RWPE2 (cell line): ENCODE results near the gene SOX12.
A peak's percentile ranks its signal among the peaks of the same experiment; 100 is the strongest.

Source experiments
- ATAC-seq: fragments of 200-7000 bp; cut with Tn5 transposase; 3 replicates; pipeline ENCODE4 v1.9.1; 2021; ENCODE audit warnings: low read depth
- DNase-seq: peaks from one replicate; pipeline ENCODE4 v3.0.0-alpha.2; 2020; ENCODE audit warnings: low spot score
- H3K27ac ChIP-seq: fragments of 450-650 bp; 2 replicates; pipeline ENCODE4 v1.5.1; 2017; ENCODE audit warnings: mild to moderate bottlenecking; ENCODE audit not compliant: poor library complexity, severe bottlenecking
- H3K27me3 ChIP-seq: fragments of 250-450 bp; sonication (Bioruptor Pico); 2 replicates; pipeline ENCODE4 v1.5.1; 2021; ENCODE audit warnings: mild to moderate bottlenecking, moderate library complexity; ENCODE audit not compliant: insufficient read depth, poor library complexity, severe bottlenecking
- H3K36me3 ChIP-seq: fragments of 250-450 bp; sonication (Bioruptor Pico); 2 replicates; pipeline ENCODE4 v1.5.1; 2020; ENCODE audit warnings: low read depth, mild to moderate bottlenecking, moderate library complexity
- H3K4me1 ChIP-seq: fragments of 250-450 bp; sonication (Bioruptor Pico); 2 replicates; pipeline ENCODE4 v1.5.1; 2021; ENCODE audit warnings: mild to moderate bottlenecking, moderate library complexity; ENCODE audit not compliant: insufficient read depth, poor library complexity, severe bottlenecking
- H3K4me3 ChIP-seq: fragments of 250-450 bp; sonication (Bioruptor Pico); 2 replicates; pipeline ENCODE4 v1.5.1; 2021; ENCODE audit warnings: mild to moderate bottlenecking, moderate library complexity; ENCODE audit not compliant: severe bottlenecking
- H3K9me3 ChIP-seq: fragments of 250-450 bp; sonication (Bioruptor Pico); 2 replicates; pipeline ENCODE4 v1.5.1; 2021; ENCODE audit warnings: mild to moderate bottlenecking, moderate library complexity; ENCODE audit not compliant: severe bottlenecking
- CTCF ChIP-seq: fragments of 450-650 bp; IDR thresholded peaks from one replicate; pipeline ENCODE4 v1.5.1; 2017; ENCODE audit warnings: mild to moderate bottlenecking, moderate library complexity; ENCODE audit not compliant: poor library complexity, severe bottlenecking

The SOX12 gene

DNA sequence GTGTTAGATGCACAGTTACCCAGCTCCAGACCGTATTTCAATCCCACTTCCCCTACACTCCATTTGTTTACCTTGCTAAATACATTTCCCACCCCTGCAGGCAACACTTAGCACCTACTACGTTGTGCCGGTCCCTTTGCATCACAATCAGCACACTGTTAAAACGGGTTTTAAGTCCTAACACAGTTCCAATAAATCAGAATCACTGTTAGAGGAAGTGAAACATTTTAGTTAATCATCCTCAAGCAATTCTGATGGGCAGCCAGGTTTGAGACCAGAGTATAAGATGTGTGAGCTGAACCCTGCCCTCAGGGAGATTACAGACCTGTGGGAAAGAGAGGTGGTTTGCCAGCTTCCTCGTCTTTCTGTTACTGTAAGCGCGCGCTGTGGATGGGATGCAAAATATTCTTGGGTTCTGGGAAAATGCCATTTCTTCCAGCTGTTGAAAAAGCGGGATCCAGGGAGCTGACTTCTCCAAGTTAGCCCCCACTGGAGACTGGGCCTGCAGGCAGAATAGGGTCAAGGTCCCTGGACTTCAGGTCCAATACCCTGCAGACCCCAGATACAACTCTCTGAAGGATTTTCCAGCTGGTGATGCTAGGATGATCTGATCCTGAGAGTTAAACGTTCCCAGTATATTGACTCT, 24.9 kb upstream of the SOX12 start:
- no peak for DNase-seq
- no peak for ATAC-seq
- peak overlapping the region; percentile 92 for H3K27ac ChIP-seq
- TF ChIP-seq CTCF, result no peak
- no peaks in the 10 kb centered on the region for H3K9me3 ChIP-seq
- peaks cover 12% of the 10 kb centered on the region for H3K4me1 ChIP-seq
- H3K27me3 ChIP-seq, result no peaks in the 10 kb centered on the region
- H3K4me3 ChIP-seq, result no peak overlapping the region
- peaks cover 15% of the 10 kb centered on the region for H3K36me3 ChIP-seq

DNA sequence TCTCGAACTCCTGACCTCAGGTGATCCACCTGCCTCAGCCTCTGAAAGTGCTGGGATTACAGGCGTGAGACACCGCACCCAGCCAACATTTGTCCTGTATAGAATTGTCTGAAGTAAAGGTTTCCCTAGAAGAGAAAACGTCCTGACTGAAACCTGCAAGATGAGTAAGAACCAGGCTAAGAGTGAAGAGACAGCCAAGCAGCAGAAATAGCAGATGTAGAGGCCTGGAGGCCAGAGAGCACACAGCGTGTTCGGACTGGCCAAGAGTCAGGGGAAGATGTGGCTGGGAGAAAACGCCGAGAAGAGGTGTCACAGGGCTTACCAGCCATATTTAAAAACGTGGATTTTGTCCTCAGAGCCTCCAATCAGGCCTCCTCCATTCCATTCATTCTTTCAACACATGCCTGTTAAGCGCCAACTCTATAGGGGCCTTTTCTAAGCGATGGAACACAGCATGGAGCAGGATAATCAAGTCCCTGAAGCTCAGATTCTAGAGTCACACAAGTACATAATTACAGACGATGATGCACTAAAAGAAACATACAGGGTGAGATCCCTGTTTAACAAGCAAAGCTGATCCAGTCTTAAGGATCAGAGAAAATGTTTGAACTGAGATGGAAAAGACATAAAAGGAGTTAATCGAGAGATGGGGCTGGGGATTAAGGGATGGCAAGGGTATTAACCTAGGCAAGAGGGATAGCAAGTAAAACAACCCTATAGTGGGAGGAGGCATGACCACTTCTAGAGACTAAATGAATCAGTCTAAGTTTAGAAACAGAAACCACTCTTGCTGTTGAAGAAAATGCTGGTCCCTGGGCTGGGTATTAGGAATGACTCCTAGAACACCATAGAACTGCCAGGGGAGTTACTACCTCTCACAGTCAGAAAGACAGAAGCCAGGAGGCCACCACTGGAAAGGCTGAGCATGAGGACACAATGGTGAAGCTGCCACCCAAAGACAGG, 23.2 kb upstream of the SOX12 start:
- Histone ChIP-seq H3K36me3 (peaks cover 15% of the 10 kb centered on the region), H3K27ac (no peak overlapping the region), H3K4me3 (no peak overlapping the region), H3K9me3 (no peaks in the 10 kb centered on the region), H3K27me3 (no peaks in the 10 kb centered on the region), H3K4me1 (peaks cover 9% of the 10 kb centered on the region)
- ATAC-seq, result no peak
- no peak for TF ChIP-seq CTCF
- no peak for DNase-seq

DNA sequence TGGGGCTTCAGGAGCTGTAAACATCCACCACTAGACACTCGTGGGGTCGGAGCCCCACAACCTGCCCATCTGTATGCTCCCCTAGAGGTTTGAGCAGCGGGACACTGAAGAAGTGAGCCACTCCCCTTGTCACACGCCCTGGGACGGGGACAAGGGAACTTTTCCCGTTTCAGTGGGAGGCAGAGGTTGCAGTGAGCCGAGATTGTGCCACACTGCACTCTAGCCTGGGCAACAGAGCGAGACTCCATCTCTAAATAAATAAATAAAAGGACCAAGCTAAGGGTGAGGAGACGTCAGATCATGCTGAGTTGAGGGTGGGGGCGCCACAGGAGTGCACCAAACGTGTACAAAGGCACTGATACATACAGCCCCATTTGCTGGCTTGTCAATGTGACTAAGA, 19.6 kb upstream of the SOX12 start:
- no peak for TF ChIP-seq CTCF

GRCh38 chr20:308427-309038, 16.8 kb upstream of the SOX12 start:
- no peaks in the 10 kb centered on the region for H3K27me3 ChIP-seq
- H3K4me1 ChIP-seq, result peaks cover 19% of the 10 kb centered on the region
- H3K4me3 ChIP-seq, result no peak overlapping the region
- TF ChIP-seq CTCF, result no peak
- H3K36me3 ChIP-seq, result no peaks in the 10 kb centered on the region
- peak overlapping the region; percentile 72 for H3K27ac ChIP-seq
- H3K9me3 ChIP-seq, result no peaks in the 10 kb centered on the region
- no peak for DNase-seq
- peak; percentile 63 for ATAC-seq

More for the DNA sequence above, 19.6 kb upstream of the SOX12 start:
- no peaks in the 10 kb centered on the region for H3K27me3 ChIP-seq
- H3K4me1 ChIP-seq, result peaks cover 15% of the 10 kb centered on the region
- no peak overlapping the region for H3K27ac ChIP-seq
- H3K36me3 ChIP-seq, result no peaks in the 10 kb centered on the region
- H3K9me3 ChIP-seq, result no peaks in the 10 kb centered on the region
- ATAC-seq (no peak), DNase-seq (no peak)
- no peak overlapping the region for H3K4me3 ChIP-seq
